Smooth muscle cell of the brain vasculature (primary cell): ENCODE data around the gene FMO3.
A peak's percentile ranks its signal among the peaks of the same experiment; 100 is the strongest.

Experiments
- DNase-seq: peaks from one replicate; pipeline ENCODE4 v3.0.0-alpha.2; 2012; ENCODE audit warnings: low read depth, low spot score

FMO3 gene

GRCh38 chr1:171090604-171091003, at the start of gene FMO3:
FMO3 (plus strand) TSS chr1:171090905; CDS start chr1:171092659, 1,754 bp downstream.
- no peak for DNase-seq

- DNase-seq = no peak
Measured at GRCh38 chr1:171048014-171048413, 42.7 kb upstream of the FMO3 start.

- DNase-seq = no peak
Measured at GRCh38 chr1:171052977-171053376, 37.7 kb upstream of the FMO3 start.

- DNase-seq = no peak
Measured at GRCh38 chr1:171055966-171056643, 34.6 kb upstream of the FMO3 start.

- DNase-seq = no peak
Measured at GRCh38 chr1:171061425-171062143, 29.1 kb upstream of the FMO3 start.

GRCh38 chr1:171062902-171063301, 27.8 kb upstream of the FMO3 start:
- no peak for DNase-seq

- no peak for DNase-seq
Measured at GRCh38 chr1:171075041-171075440, 15.7 kb upstream of the FMO3 start.

- peak; percentile 41 for DNase-seq
Measured at GRCh38 chr1:171081314-171081753, 9.4 kb upstream of the FMO3 start.

GRCh38 chr1:171081763-171082201, 8.9 kb upstream of the FMO3 start:
- no peak for DNase-seq

GRCh38 chr1:171082606-171083005, 8.1 kb upstream of the FMO3 start:
- DNase-seq = no peak

GRCh38 chr1:171083222-171083621, 7.5 kb upstream of the FMO3 start:
- DNase-seq = no peak

- no peak for DNase-seq
Measured at GRCh38 chr1:171084091-171084490, 6.6 kb upstream of the FMO3 start.

GRCh38 chr1:171084870-171085269, 5.8 kb upstream of the FMO3 start:
- no peak for DNase-seq

GRCh38 chr1:171087896-171088295, 2.8 kb upstream of the FMO3 start:
- no peak for DNase-seq

- DNase-seq = no peak
Measured at GRCh38 chr1:171103862-171104261, 13.2 kb downstream of the FMO3 start.

- DNase-seq = no peak
Measured at GRCh38 chr1:171107262-171107940, 16.7 kb downstream of the FMO3 start.

GRCh38 chr1:171107969-171108368, 17.3 kb downstream of the FMO3 start:
- DNase-seq = no peak

- no peak for DNase-seq
Measured at GRCh38 chr1:171109966-171110365, 19.3 kb downstream of the FMO3 start.

- no peak for DNase-seq
Measured at GRCh38 chr1:171110621-171111326, 20.1 kb downstream of the FMO3 start.

GRCh38 chr1:171112119-171112518, 21.4 kb downstream of the FMO3 start:
- no peak for DNase-seq

GRCh38 chr1:171113382-171113781, 22.7 kb downstream of the FMO3 start:
- DNase-seq = no peak
